DOHH2 (cell line): ENCODE results near the gene IL16.

Experiments used
- H3F3A ChIP-seq: fragments of 200-600 bp; sonication (generic), shearing (Covaris generic); 2 replicates; pipeline ENCODE4 v1.6.0; 2016; ENCODE audit warnings: antibody characterized with exemption, mild to moderate bottlenecking; ENCODE audit not compliant: control insufficient read depth, insufficient read depth
- H3K27ac ChIP-seq: fragments of 200-600 bp; sonication (generic); 2 replicates; pipeline ENCODE4 v1.5.1; 2014; ENCODE audit warnings: low read depth, mild to moderate bottlenecking, low read length, moderate library complexity
- H3K27me3 ChIP-seq: fragments of 200-600 bp; sonication (generic); 2 replicates; pipeline ENCODE4 v1.6.1; 2014; ENCODE audit warnings: mild to moderate bottlenecking, low read length, mixed read lengths; ENCODE audit not compliant: control insufficient read depth
- H3K36me3 ChIP-seq: fragments of 200-600 bp; sonication (generic); 2 replicates; pipeline ENCODE4 v1.6.1; 2014; ENCODE audit warnings: mild to moderate bottlenecking, low read length, moderate library complexity, mixed read lengths; ENCODE audit not compliant: control insufficient read depth
- H3K4me1 ChIP-seq: fragments of 200-600 bp; sonication (generic); 2 replicates; pipeline ENCODE4 v1.6.1; 2014; ENCODE audit warnings: mild to moderate bottlenecking, low read length, mixed read lengths; ENCODE audit not compliant: control insufficient read depth
- H3K4me2 ChIP-seq: fragments of 200-600 bp; sonication (generic); 2 replicates; pipeline ENCODE4 v1.6.0; 2014; ENCODE audit warnings: mild to moderate bottlenecking, low read length, moderate library complexity
- H3K4me3 ChIP-seq: fragments of 200-600 bp; sonication (generic); 2 replicates; pipeline ENCODE4 v1.5.1; 2014; ENCODE audit warnings: mild to moderate bottlenecking, low read length, mixed read lengths
- H3K79me2 ChIP-seq: fragments of 200-600 bp; sonication (generic); 2 replicates; pipeline ENCODE4 v1.6.1; 2014; ENCODE audit warnings: mild to moderate bottlenecking, low read length, mixed read lengths; ENCODE audit not compliant: control insufficient read depth
- H3K9me2 ChIP-seq: fragments of 200-600 bp; sonication (generic); replicated peaks from 2 replicates; pipeline ENCODE4 v1.6.1; 2014; ENCODE audit warnings: mild to moderate bottlenecking, low read length, mixed read lengths; ENCODE audit not compliant: control insufficient read depth
- H3K9me3 ChIP-seq: fragments of 200-600 bp; sonication (generic); 2 replicates; pipeline ENCODE4 v1.6.1; 2014; ENCODE audit warnings: antibody characterized with exemption, low read length, mixed read lengths; ENCODE audit not compliant: control insufficient read depth, insufficient read depth
- H4K20me1 ChIP-seq: fragments of 200-600 bp; sonication (generic); 2 replicates; pipeline ENCODE4 v1.6.0; 2014; ENCODE audit warnings: low read depth, mild to moderate bottlenecking, antibody characterized with exemption, low read length, moderate library complexity; ENCODE audit not compliant: control insufficient read depth, insufficient read depth
- EZH2phosphoT487 ChIP-seq: fragments of 200-600 bp; sonication (generic); IDR thresholded peaks from 2 replicates; pipeline ENCODE4 v1.6.1; 2017; ENCODE audit warnings: borderline replicate concordance, mild to moderate bottlenecking, antibody characterized with exemption, low read length, moderate library complexity, mixed read lengths
- TF ChIP-seq, protein P1 (sequence below): fragments of 200-600 bp; sonication (generic); IDR thresholded peaks from one replicate; pipeline ENCODE4 v1.5.1; 2014; ENCODE audit warnings: antibody characterized with exemption, mild to moderate bottlenecking, low read depth, low read length; ENCODE audit not compliant: poor library complexity, severe bottlenecking

The IL16 gene

DNA sequence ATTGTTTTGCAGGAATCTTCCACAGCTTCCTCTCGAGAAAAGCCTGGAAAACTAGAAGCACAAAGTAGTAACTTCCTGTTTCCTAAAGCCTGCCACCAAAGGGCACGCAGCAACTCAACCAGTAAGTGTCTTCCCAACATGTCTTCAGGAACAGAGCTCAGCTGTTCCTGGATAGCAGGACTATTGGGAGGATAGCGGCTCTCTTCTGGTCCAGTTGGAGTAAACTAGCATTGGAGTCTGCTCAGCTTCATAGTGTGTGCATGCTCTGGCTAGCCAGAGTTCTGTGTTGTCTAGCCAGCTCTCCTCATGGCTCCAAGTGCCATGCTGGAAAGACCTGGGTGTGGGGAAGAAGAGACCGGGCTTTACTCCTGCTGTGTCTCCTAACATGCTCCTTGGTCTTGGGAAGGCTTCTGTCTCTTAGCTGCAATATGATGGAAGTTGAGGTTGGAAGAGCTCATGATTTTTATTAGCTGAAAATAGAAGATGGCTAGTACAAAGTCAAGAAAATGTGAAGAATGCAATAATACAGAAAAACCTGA is 63.1 kb downstream of the IL16 start:
- Histone ChIP-seq H3K9me3 (no peaks in the 10 kb centered on the region), H3K36me3 (no peaks in the 10 kb centered on the region), H3K4me1 (peaks cover under 1% of the 10 kb centered on the region), H3F3A (no peaks in the 10 kb centered on the region), H3K9me2 (no peaks in the 10 kb centered on the region), H3K4me3 (no peak overlapping the region), H3K27me3 (peaks cover 18% of the 10 kb centered on the region), H3K79me2 (no peaks in the 10 kb centered on the region), H3K4me2 (no peak overlapping the region), H3K27ac (no peak overlapping the region), H4K20me1 (no peaks in the 10 kb centered on the region)
- no peak for TF ChIP-seq EZH2phosphoT487
- TF ChIP-seq, protein P1, sequence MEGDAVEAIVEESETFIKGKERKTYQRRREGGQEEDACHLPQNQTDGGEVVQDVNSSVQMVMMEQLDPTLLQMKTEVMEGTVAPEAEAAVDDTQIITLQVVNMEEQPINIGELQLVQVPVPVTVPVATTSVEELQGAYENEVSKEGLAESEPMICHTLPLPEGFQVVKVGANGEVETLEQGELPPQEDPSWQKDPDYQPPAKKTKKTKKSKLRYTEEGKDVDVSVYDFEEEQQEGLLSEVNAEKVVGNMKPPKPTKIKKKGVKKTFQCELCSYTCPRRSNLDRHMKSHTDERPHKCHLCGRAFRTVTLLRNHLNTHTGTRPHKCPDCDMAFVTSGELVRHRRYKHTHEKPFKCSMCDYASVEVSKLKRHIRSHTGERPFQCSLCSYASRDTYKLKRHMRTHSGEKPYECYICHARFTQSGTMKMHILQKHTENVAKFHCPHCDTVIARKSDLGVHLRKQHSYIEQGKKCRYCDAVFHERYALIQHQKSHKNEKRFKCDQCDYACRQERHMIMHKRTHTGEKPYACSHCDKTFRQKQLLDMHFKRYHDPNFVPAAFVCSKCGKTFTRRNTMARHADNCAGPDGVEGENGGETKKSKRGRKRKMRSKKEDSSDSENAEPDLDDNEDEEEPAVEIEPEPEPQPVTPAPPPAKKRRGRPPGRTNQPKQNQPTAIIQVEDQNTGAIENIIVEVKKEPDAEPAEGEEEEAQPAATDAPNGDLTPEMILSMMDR = no peak

DNA sequence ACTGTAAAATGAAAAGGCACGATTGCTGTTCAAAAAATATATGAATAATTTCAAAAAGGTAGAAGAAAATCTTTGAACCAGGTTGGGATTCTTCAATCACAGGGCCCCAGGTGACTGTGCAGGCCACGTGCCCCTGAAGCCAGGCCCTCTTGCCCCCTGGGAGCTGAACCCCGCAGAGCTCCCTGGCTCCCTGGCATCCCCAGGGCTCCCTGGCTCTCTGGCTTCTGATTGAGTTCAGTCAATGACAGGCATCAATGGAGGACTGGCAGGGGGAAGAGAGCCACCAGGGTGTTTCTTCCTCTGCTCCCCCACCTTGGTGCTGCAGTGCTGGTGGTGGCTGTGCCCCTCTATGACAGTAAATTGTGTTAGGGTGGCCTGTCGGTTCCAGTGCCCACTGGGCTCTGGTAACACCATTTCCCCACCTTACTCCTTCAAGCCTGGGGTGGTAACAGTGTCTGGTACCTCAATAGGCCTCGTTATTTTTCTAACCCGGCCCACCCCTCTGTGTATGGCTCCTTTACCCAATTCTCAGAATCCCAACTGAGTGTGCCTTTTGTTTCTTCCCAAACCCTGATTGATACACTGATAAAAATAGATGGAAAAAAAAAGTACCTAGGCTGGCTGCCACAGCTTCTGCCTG is 64.6 kb downstream of the IL16 start:
- Histone ChIP-seq H3K9me3 (no peaks in the 10 kb centered on the region), H3K27me3 (peaks cover 13% of the 10 kb centered on the region), H4K20me1 (no peaks in the 10 kb centered on the region), H3K36me3 (no peaks in the 10 kb centered on the region), H3K4me1 (peaks cover 15% of the 10 kb centered on the region), H3K4me3 (no peak overlapping the region), H3K27ac (no peak overlapping the region), H3K79me2 (no peaks in the 10 kb centered on the region), H3K9me2 (no peaks in the 10 kb centered on the region), H3K4me2 (no peak overlapping the region), H3F3A (no peaks in the 10 kb centered on the region)
- no peak for TF ChIP-seq EZH2phosphoT487
- TF ChIP-seq, protein P1 = no peak

DNA sequence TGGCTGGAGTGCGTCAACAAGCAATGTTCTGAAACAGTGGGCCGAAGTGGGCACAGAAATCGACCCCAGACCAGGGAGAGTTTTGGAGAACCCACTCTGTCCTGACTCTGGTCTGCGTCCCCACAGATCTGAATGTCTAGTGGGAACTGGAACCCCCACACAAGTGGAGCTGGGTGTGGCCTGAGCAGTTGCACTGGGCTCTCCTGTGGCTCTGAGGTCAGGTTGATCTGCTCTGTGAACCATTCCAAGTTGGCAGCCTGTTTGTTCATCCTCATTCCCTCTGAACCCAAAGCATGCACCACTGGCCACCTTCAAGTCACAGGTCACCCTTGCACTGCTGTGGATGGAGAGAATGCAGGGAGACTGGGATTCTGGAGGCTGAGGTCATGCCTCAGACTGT is 66.8 kb downstream of the IL16 start:
- Histone ChIP-seq H3K9me2 (no peaks in the 10 kb centered on the region), H3K36me3 (no peaks in the 10 kb centered on the region), H3K27me3 (peaks cover 4% of the 10 kb centered on the region), H3F3A (no peaks in the 10 kb centered on the region), H3K27ac (no peak overlapping the region), H4K20me1 (no peaks in the 10 kb centered on the region), H3K4me3 (no peak overlapping the region), H3K4me2 (no peak overlapping the region), H3K79me2 (no peaks in the 10 kb centered on the region), H3K4me1 (peaks cover 16% of the 10 kb centered on the region), H3K9me3 (no peaks in the 10 kb centered on the region)
- TF ChIP-seq, protein P1 = no peak
- no peak for TF ChIP-seq EZH2phosphoT487
